IPS-11a (cell line): Measurements from ENCODE around the gene NME5.

Experiments used
- H3K4me3 ChIP-seq: one replicate; pipeline ENCODE4 v1.5.1; 2013; ENCODE audit warnings: low read depth, low read length, control low read depth

The NME5 gene

GRCh38 chr5:138139781-138140090, 508 bp upstream of the NME5 start:
- no peak overlapping the region for H3K4me3 ChIP-seq

DNA sequence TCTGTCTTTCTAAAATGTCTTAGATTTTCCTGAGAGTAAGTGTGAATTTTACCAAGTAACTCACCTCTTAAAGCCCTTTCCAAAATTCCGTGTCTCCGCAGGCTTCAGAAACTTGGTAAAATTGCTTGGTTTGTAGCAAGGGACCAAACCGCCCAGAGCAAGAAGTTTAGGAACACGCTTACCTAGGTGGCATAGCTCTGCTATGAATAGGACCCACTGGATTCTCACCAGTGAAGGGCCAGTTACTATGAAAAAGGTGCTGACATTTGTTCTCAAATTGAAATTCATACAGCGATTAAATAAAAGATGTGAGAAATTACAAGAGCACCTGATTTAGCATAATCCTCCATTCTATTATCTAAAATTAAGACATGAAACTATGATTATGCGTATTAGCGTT, 6.7 kb downstream of the NME5 start:
- H3K4me3 ChIP-seq = no peak overlapping the region

GRCh38 chr5:138129347-138129746, 9.9 kb downstream of the NME5 start:
- H3K4me3 ChIP-seq = no peak overlapping the region

GRCh38 chr5:138128334-138128733, 10.9 kb downstream of the NME5 start:
- no peak overlapping the region for H3K4me3 ChIP-seq

- no peak overlapping the region for H3K4me3 ChIP-seq
These were observed 24.0 kb downstream of the NME5 start for GRCh38 chr5:138115254-138115653.

- H3K4me3 ChIP-seq = no peak overlapping the region
These were observed 27.3 kb downstream of the NME5 start for GRCh38 chr5:138111937-138112336.

- H3K4me3 ChIP-seq = no peak overlapping the region
These were observed 28.0 kb downstream of the NME5 start for GRCh38 chr5:138111181-138111580.

DNA sequence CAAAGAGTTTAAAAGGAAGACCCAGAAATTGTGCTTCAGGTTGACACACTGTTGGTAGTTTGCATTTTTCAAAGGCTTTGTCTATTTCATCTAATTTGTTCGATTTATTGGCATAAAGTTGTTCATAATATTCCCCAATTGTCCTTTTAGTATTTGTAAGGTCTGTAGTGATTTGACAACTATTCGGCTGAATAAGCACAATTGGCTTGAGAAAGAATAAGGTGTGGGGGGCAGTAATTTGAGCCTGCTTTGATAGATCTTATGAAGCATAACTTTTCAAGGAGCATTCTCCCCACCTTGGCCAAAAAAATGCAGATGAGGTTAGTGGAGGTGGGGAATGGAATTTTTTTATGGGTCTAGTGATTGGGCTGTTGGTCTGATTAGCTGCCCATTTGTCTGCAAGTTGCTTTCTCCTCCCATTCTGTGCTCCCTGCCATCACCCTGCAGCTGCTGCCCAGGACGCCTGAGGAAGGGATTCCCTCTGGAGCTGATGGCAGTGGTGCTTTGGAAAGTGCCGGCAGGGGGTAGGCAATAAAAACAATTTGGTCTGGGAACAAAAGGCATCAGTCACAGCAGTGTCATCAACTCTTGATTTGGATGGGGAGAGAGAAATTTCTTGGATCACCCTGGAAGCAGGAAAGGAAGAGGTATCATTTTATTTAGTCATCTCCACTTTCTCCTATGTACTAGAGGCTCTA, 28.8 kb downstream of the NME5 start:
- H3K4me3 ChIP-seq = no peak overlapping the region

DNA sequence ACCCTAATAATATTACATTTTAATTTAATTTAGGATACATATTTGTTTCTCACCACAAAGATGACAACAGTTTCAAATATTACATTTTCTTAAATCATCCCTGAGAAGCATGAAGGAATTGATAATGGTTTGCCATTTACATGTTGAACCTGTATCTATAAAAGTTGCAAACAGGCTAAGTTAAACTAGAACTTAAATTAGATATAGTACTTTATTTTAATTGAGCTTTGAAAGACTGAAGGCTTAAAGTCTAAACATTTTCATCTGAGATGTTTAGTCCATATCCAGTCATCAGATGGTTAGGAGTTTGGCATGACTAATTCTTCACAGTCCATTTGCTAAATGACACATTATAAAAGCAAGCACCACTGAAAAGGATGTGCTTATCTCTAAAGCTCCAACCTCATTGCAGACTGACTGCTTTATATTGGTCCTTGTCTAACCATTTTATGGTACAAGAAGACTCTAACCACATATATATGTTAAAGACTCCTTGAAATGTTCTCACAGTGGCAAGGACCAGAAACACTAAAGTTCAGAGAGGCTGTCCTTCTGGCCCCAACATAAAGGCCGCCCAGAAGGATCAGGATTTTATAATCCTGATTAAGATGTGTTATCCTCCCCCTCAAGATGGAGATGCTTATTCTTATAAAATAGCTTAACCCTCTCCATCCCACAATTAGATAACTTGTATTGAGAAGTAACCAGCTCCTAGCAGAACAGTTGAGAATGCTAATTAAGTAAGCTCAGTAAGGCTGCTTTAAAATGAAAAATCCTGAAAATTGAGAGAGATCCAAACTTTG, 29.6 kb downstream of the NME5 start:
- H3K4me3 ChIP-seq = no peak overlapping the region

DNA sequence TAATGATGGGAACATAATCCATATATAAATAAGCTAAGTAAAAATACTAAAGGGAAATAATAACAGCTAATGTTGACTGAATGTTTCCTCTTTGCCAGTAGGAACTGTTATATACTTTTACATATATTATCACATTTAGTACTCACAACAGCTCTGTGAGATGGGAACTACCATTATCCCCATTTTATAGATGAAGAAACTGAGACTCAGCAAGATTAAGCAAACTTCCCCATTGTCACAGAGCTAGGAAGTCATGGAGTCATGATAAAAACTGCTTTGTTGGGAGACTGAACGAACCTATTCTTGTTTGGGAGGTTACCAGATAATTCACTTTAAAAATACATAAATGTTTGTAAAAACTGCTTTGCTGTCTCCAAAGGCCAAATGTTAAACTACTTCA, 32.0 kb downstream of the NME5 start:
- no peak overlapping the region for H3K4me3 ChIP-seq

GRCh38 chr5:138105709-138106108, 33.5 kb downstream of the NME5 start:
- no peak overlapping the region for H3K4me3 ChIP-seq

- no peak overlapping the region for H3K4me3 ChIP-seq
These were observed 36.0 kb downstream of the NME5 start for GRCh38 chr5:138103319-138103637.

GRCh38 chr5:138102454-138103318, 36.5 kb downstream of the NME5 start:
- no peak overlapping the region for H3K4me3 ChIP-seq

DNA sequence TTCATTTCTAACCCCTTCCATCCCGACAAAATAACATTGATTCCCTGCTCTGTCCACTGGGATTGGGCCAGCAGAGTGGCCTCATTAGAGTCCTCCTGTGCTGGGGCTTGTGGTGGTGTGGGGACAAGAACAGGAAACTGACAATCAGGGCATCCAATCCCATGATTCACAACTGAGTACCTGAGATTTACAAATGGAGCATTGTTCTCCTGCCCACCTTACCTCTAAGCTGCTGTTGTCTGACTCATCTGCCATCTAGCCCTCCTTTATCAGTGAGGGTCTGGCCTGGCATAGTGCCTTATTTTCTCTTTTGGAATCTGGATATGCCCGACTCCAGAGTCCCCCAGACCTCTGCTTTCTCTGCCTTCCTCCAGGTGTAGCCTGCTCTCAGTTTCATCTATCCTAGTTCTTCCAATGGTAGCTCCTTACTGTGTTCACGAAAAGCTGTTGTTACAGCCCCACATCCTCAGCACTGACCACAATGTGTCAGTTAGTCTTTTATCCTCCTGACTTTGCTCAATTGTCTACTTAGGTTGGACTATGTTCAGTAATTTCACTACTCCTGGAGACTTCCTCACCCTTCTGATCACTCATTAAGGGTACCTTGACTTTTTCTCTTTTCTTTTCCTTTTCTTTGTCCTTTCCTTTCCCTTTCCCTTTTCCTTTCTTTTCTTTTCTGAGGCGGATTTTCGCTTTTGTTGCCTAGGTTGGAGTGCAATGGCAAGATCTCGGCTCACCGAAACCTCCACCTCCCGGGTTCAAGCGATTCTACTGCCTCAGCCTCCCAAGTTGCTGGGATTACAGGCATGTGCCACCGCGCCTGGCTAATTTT, 42.0 kb downstream of the NME5 start:
- no peak overlapping the region for H3K4me3 ChIP-seq

DNA sequence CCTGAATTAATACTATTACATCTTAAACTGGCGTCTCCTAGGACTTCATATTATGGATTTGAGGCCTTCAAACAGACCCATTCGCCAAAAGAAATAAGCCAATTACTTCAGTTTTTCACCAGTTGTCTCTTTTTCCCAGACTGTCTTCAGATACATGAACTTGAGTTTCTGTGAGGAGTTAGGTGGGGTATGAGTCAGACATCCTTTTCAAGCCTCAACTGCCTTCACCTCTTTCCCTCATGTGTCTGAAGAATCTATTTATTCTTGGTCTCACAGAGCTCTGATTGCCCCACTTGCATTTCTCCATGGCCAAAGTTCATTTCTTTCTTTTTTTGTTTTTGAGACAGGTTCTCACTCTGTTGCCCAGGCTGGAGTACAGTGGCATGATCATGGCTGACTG, 42.9 kb downstream of the NME5 start:
- H3K4me3 ChIP-seq = no peak overlapping the region

GRCh38 chr5:138095100-138095907, 43.9 kb downstream of the NME5 start:
- no peak overlapping the region for H3K4me3 ChIP-seq

DNA sequence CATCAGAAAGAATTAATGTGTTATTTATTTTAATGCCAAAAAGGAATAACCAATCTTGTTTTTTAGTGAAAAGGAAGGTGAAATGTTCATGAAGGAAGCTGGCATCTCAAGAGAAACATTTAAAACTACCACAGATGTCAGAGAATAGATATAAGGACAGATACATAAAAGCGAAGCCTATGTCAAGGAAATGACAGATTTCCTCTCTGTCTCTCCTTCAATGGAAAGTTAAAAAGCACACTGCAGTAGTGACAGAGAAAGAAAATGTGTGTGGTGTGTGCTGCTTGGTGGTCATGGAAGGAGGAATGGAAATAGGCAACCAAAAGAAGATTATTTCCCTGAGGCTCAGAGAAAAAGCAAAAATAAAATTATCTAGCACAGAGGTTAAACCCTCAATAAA, 46.2 kb downstream of the NME5 start:
- no peak overlapping the region for H3K4me3 ChIP-seq

DNA sequence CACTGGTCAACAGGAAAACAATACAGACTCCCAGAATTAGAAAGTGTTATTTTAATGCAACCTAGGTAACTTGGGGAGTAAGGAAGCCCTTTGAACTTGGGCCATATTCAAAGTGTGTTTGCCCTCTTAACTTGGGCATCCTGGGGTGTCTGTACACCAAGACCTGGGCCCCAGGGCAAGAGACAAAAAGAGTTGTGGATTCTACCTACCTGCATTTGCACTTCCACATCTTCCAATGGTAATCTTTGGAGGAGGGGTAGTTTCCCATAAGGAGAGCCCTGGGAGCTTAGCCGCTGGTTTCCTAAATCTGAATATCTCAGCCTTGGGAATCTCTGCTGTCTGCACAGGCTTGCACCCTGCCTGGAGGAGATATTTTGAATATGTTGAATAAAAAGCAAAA, 46.9 kb downstream of the NME5 start:
- no peak overlapping the region for H3K4me3 ChIP-seq

GRCh38 chr5:138091685-138092084, 47.5 kb downstream of the NME5 start:
- no peak overlapping the region for H3K4me3 ChIP-seq

DNA sequence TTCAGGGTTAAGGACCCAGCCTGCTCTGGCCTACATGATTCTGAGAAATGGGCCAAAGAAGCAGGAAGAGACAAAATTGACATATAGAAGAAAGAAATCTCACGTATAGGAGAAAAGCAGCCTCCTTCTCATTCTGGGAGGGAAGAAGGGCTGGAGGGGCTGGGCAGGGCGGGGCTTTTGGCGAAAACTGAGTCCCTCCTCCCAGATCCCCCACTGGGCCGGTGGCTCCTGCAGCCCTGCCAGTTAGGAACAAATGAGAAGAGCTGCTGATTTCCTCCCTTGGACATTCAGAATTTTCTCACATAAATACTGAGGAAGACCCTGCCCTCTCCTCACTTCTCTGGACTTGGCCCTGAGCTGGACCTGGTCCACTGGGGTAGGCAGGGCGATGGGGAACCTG, 55.5 kb downstream of the NME5 start, which contains the start of gene WNT8A:
Gene WNT8A, plus strand, starts transcription at position 332 of the 400 bp plus-strand sequence. CDS start 95 bp downstream, outside the sequence.
- no peak within 1 kb of the TSS for H3K4me3 ChIP-seq
